K562 (cell line): ENCODE results near the gene SLC16A5. TPM values are rescaled to one million over a fixed set of nuclear protein-coding genes. Genes with fewer than 3 reads are reported as not detected.
"Not testable (repeated sequence)": the region's sequence is repeated elsewhere in the genome, so short reads cannot be mapped to it uniquely, and the experiment has no call there.

ENCODE experiments used
- ATAC-seq: fragments of 200-7000 bp; cut with Tn5 transposase; 3 replicates; pipeline ENCODE4 v1.9.1; 2020; ENCODE audit warnings: moderate library complexity
- BruUV-seq: library from RNA; stranded (reverse); fragments of 400-500 nt; replicated peaks from 2 replicates; lab custom pipeline; 2021; lab: Mats Ljungman, UMichigan
- CTCF ChIA-PET: fragments of 300-600 bp; formaldehyde crosslinking; extraction: SDS; loops from one replicate; lab custom pipeline; 2021; ENCODE audit warnings: low intra/inter-chr PET ratio; lab: Yijun Ruan, JAX
- POLR2A ChIA-PET: fragments of 300-600, 350-650 bp; sonication (Branson Sonifier 250); formaldehyde crosslinking; extraction: SDS; loops from one replicate; lab custom pipeline; 2021; ENCODE audit warnings: antibody characterized with exemption, inconsistent platforms; lab: Yijun Ruan, JAX
- DNase-seq, 4 experiments: peaks; one replicate each; pipeline versions ENCODE4 v3.0.0 to v3.0.0-alpha.2; 2011 to 2018; ENCODE audit warnings: low spot score in 3 of 4, mixed read lengths in 3 of 4; ENCODE audit errors: extremely low read depth in 1 of 4
- FAIRE-seq: peaks from 2 replicates; lab custom pipeline; 2011; peaks lifted over from hg19 to GRCh38; lab: Jason Lieb, UNC
- H2AFZ ChIP-seq: 2 replicates; pipeline ENCODE4 v1.6.0; 2011; ENCODE audit warnings: low read depth, low read length, control low read depth, inconsistent platforms
- H3K27ac ChIP-seq: fragments of 200-600 bp; 3 replicates; pipeline ENCODE4 v1.8.0; 2011; ENCODE audit warnings: low read depth, mild to moderate bottlenecking, control low read depth, inconsistent platforms, low read length, moderate library complexity, mixed read lengths; ENCODE audit errors: extremely low read depth
- H3K27me3 ChIP-seq, 2 experiments: fragments of 300-600 bp in 1 of 2; 2 replicates in 1 of 2; 3 replicates in 1 of 2; pipeline versions ENCODE4 v1.6.0 to v1.8.0; 2011; ENCODE audit warnings: inconsistent platforms in 2 of 2, low read length in 2 of 2, mild to moderate bottlenecking in 1 of 2, mixed read lengths in 1 of 2, moderate library complexity in 1 of 2; ENCODE audit not compliant: control insufficient read depth in 2 of 2, insufficient read depth in 2 of 2
- H3K36me3 ChIP-seq: fragments of 300-600 bp; 3 replicates; pipeline ENCODE4 v1.8.0; 2011; ENCODE audit warnings: mild to moderate bottlenecking, low read length, inconsistent platforms; ENCODE audit not compliant: control insufficient read depth, insufficient read depth
- H3K4me1 ChIP-seq, 2 experiments: fragments of 200-600 bp in 1 of 2; replicated peaks in 1 of 2; 2 replicates in 1 of 2; 3 replicates in 1 of 2; pipeline versions ENCODE4 v1.5.1 to v1.8.0; 2011; ENCODE audit warnings: inconsistent platforms in 2 of 2, low read length in 2 of 2, mild to moderate bottlenecking in 1 of 2, mixed read lengths in 1 of 2, moderate library complexity in 1 of 2; ENCODE audit not compliant: control insufficient read depth in 2 of 2, insufficient read depth in 2 of 2
- H3K4me2 ChIP-seq: 2 replicates; pipeline ENCODE4 v1.6.1; 2011; ENCODE audit warnings: low read length, control low read depth, inconsistent platforms, mixed read lengths; ENCODE audit not compliant: insufficient read depth
- H3K4me3 ChIP-seq: fragments of 200-600 bp; sonication (generic), shearing (Covaris generic); 2 replicates; pipeline ENCODE4 v1.5.1; 2016; ENCODE audit warnings: control low read depth, inconsistent platforms
- H3K79me2 ChIP-seq: fragments of 200-600 bp; 3 replicates; pipeline ENCODE4 v1.8.0; 2011; ENCODE audit warnings: low read length, inconsistent platforms; ENCODE audit not compliant: control insufficient read depth, insufficient read depth
- H3K9ac ChIP-seq, 2 experiments: 2 replicates each; pipeline versions ENCODE4 v1.6.0 to v1.6.1; 2011; ENCODE audit warnings: low read depth in 2 of 2, low read length in 2 of 2, control low read depth in 1 of 2, inconsistent platforms in 1 of 2, mild to moderate bottlenecking in 1 of 2, mixed read lengths in 1 of 2; ENCODE audit not compliant: insufficient read depth in 1 of 2
- H3K9me1 ChIP-seq: one replicate; pipeline ENCODE4 v1.6.0; 2011; ENCODE audit warnings: inconsistent platforms, mild to moderate bottlenecking, low read length, moderate library complexity; ENCODE audit not compliant: control insufficient read depth, insufficient read depth
- H3K9me3 ChIP-seq: replicated peaks from 2 replicates; pipeline ENCODE4 v1.5.1; 2011; ENCODE audit warnings: low read depth, low read length, inconsistent platforms; ENCODE audit not compliant: control insufficient read depth, insufficient read depth
- H4K20me1 ChIP-seq: replicated peaks from 2 replicates; pipeline ENCODE4 v1.6.1; 2011; ENCODE audit warnings: low read length, inconsistent platforms, mixed read lengths; ENCODE audit not compliant: control insufficient read depth, insufficient read depth
- GTF2F1 ChIP-seq: IDR thresholded peaks from 2 replicates; pipeline ENCODE4 v1.6.1; 2011; ENCODE audit warnings: low read depth, low read length, improper control_type of control experiment
- SIX5 ChIP-seq, 2 experiments: IDR thresholded peaks; 2 replicates each; pipeline ENCODE4 v1.6.1; 2011; ENCODE audit warnings: low read length in 2 of 2, borderline replicate concordance in 1 of 2, low read depth in 1 of 2, mild to moderate bottlenecking in 1 of 2, moderate library complexity in 1 of 2; ENCODE audit not compliant: insufficient read depth in 1 of 2
- TAF9B ChIP-seq: fragments of 450-650 bp; IDR thresholded peaks from 2 replicates; pipeline ENCODE4 v1.6.1; 2018; ENCODE audit warnings: mild to moderate bottlenecking; ENCODE audit not compliant: partially characterized antibody
- WGBS: fragments of 100-300 bp; shearing (Covaris generic); methylation state at CpG from one replicate; pipeline ENCODE4 v1.1.6; 2016; ENCODE audit warnings: low coverage, mixed read lengths; ENCODE audit not compliant: insufficient coverage; ENCODE audit errors: missing lambda C conversion rate; 5-methylcytosine and 5-hydroxymethylcytosine counted together
- in situ Hi-C: fragments of 300-500 bp; cut with MboI; formaldehyde crosslinking; loops from 4 replicates; pipeline ENCODE4 v1.15.0; 2018; ENCODE audit warnings: inconsistent platforms, mixed read lengths
- intact Hi-C: fragments of 100-400 bp; cut with micrococcal nuclease; formaldehyde crosslinking; loops from 2 replicates; pipeline ENCODE4 v1.14.2; 2022
- polyA plus RNA-seq, 8 experiments: library from polyadenylated mRNA; depleted of rRNA in 4 of 8; stranded (reverse) in 5 of 8; unstranded in 3 of 8; fragments of >200 nt; fragmentation: Nextera tagmentation in 2 of 8; fragmentation: Illumina TruSeq in 1 of 8; extraction: Ambion mirVana in 2 of 8; extraction: Trizol in 1 of 8; gene quantifications; 2 replicates each; pipeline versions ENCODE4 v1.2.1 to v1.2.3, GENCODE V29; 2011 to 2014; ENCODE audit warnings: inconsistent platforms in 1 of 8, missing spikeins in 1 of 8
- total RNA-seq, 7 experiments: library from RNA; depleted of rRNA in 6 of 7; stranded (reverse); fragments of >200 nt in 6 of 7; fragmentation: Illumina TruSeq in 2 of 7; extraction: Trizol in 2 of 7; gene quantifications; 2 replicates each; pipeline versions ENCODE4 v1.2.1 to v1.2.3, GENCODE V29; 2011 to 2021; ENCODE audit warnings: low replicate concordance in 1 of 7
- TF ChIP-seq, protein P1 (sequence below): sonication (generic); formaldehyde crosslinking; IDR thresholded peaks from 2 replicates; pipeline ENCODE4 v1.8.0; 2023; ENCODE audit warnings: mild to moderate bottlenecking, missing genetic modification reagents
- TF ChIP-seq, protein P2 (sequence below): fragments of 250-450 bp; sonication (Bioruptor Pico); IDR thresholded peaks from 2 replicates; pipeline ENCODE4 v1.4.0; 2020
- TF ChIP-seq, protein P3 (sequence below), 2 experiments: fragments of 150-350 bp in 1 of 2; IDR thresholded peaks; 2 replicates each; pipeline ENCODE4 v1.6.1; 2012 to 2016; ENCODE audit warnings: low read depth in 2 of 2, low read length in 2 of 2, mild to moderate bottlenecking in 1 of 2, moderate library complexity in 1 of 2

The SLC16A5 gene
- total and polyA plus RNA-seq, 9 of the 15 experiments (the other 6 are each of a cell fraction or from before 2014, with no cell fraction given) = 0.06 to 2.6 (median 0.91) TPM

DNA sequence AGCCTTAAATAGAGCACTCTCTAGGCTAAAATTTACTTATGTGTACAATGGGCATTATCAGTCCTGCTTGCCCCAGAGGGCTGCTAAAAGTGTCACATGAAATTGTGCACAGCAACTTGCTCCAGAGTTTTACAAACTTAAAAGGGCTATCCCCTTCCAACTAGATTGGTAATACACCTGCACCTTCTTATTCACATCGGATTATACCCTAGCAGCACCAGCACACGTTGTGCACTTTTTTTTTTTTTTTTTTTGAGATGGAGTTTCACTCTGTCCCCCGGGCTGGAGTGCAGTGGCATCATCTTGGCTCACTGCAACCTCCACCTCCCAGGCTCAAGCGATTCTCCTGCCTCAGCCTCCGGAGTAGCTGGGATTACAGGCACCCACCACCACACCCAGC, 44.0 kb upstream of the SLC16A5 start:
- H3K9me3 ChIP-seq, H3K4me3 ChIP-seq, H3K27ac ChIP-seq, POLR2A ChIA-PET, ATAC-seq, BruUV-seq, H3K4me2 ChIP-seq, in situ Hi-C loops, H3K27me3 ChIP-seq, H4K20me1 ChIP-seq, intact Hi-C loops, DNase-seq, H3K9me1 ChIP-seq, H2AFZ ChIP-seq, FAIRE-seq, CTCF ChIA-PET, H3K9ac ChIP-seq: not testable (repeated sequence)
- WGBS = 67% methylated on average over 3 of the region's 5 CpGs
- Histone ChIP-seq H3K4me1 (peaks cover 9 to 15% of the 10 kb centered on the region in 2 experiments), H3K79me2 (peaks cover 37% of the 10 kb centered on the region), H3K36me3 (peaks cover 42% of the 10 kb centered on the region)

DNA sequence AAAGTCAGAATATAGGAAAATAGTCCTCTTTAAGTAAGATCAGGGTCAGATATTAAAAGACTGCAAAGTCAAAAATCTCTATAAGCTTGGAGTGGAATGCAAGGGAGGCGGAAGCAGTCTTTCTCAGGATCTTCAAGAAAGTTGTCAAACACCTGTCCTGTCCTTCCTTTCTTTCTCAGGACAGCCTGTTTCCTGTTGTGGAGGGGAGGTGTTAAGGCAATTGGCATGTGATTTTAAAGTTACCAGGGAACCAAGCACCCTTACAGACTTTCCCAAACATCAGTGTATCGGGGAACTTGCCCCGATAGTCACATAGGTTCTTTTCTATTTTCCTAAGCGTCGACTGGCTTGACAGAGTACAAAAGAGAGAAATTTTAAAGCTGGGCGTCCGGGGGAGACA, 43.0 kb upstream of the SLC16A5 start:
- intact Hi-C loops (no loop called here), in situ Hi-C loops (no loop called here)
- BruUV-seq = no TSS peak
- FAIRE-seq (no peak), DNase-seq (no peak), ATAC-seq (no peak)
- H2AFZ ChIP-seq = no peak overlapping the region
- H3K36me3 ChIP-seq = peaks cover 42% of the 10 kb centered on the region
- peaks cover 11 to 15% of the 10 kb centered on the region in 2 experiments for H3K4me1 ChIP-seq
- 93% methylated on average over 7 of the region's 7 CpGs for WGBS
- peaks cover 45% of the 10 kb centered on the region for H3K79me2 ChIP-seq
- no peak overlapping the region for H3K9ac ChIP-seq
- no peaks in the 10 kb centered on the region for H3K9me3 ChIP-seq
- H3K27ac ChIP-seq = peak overlapping the region; percentile 10; the same call in 1 of the 3 replicates
- no peak overlapping the region for H3K4me3 ChIP-seq
- POLR2A ChIA-PET = interaction anchor here (0.6 kb wide), 2 partner anchors 61 to 127 kb away, joined by 3 read pairs; no protein-coding TSS in a partner anchor
- no peaks in the 10 kb centered on the region; the same call in 1 of the 2 replicates for H4K20me1 ChIP-seq
- no peak overlapping the region for H3K4me2 ChIP-seq
- CTCF ChIA-PET = no interaction called here
- H3K9me1 ChIP-seq = no peaks in the 10 kb centered on the region
- H3K27me3 ChIP-seq = no peaks in the 10 kb centered on the region
- TF ChIP-seq, protein P1, sequence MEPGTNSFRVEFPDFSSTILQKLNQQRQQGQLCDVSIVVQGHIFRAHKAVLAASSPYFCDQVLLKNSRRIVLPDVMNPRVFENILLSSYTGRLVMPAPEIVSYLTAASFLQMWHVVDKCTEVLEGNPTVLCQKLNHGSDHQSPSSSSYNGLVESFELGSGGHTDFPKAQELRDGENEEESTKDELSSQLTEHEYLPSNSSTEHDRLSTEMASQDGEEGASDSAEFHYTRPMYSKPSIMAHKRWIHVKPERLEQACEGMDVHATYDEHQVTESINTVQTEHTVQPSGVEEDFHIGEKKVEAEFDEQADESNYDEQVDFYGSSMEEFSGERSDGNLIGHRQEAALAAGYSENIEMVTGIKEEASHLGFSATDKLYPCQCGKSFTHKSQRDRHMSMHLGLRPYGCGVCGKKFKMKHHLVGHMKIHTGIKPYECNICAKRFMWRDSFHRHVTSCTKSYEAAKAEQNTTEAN (CRISPR knock-in tag) = no peak
- TF ChIP-seq, protein P2, sequence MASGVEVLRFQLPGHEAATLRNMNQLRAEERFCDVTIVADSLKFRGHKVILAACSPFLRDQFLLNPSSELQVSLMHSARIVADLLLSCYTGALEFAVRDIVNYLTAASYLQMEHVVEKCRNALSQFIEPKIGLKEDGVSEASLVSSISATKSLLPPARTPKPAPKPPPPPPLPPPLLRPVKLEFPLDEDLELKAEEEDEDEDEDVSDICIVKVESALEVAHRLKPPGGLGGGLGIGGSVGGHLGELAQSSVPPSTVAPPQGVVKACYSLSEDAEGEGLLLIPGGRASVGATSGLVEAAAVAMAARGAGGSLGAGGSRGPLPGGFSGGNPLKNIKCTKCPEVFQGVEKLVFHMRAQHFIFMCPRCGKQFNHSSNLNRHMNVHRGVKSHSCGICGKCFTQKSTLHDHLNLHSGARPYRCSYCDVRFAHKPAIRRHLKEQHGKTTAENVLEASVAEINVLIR (CRISPR knock-in tag) = no peak
- TF ChIP-seq TAF9B (no peak), SIX5 (IDR thresholded peaks at IDR 0.05; ENCODE audit: borderline replicate concordance in 1 of 2, insufficient read depth in 1 of 2, low read depth in 1 of 2, low read length in 2 of 2) (no peak), GTF2F1 (no peak)
- TF ChIP-seq, protein P3, sequence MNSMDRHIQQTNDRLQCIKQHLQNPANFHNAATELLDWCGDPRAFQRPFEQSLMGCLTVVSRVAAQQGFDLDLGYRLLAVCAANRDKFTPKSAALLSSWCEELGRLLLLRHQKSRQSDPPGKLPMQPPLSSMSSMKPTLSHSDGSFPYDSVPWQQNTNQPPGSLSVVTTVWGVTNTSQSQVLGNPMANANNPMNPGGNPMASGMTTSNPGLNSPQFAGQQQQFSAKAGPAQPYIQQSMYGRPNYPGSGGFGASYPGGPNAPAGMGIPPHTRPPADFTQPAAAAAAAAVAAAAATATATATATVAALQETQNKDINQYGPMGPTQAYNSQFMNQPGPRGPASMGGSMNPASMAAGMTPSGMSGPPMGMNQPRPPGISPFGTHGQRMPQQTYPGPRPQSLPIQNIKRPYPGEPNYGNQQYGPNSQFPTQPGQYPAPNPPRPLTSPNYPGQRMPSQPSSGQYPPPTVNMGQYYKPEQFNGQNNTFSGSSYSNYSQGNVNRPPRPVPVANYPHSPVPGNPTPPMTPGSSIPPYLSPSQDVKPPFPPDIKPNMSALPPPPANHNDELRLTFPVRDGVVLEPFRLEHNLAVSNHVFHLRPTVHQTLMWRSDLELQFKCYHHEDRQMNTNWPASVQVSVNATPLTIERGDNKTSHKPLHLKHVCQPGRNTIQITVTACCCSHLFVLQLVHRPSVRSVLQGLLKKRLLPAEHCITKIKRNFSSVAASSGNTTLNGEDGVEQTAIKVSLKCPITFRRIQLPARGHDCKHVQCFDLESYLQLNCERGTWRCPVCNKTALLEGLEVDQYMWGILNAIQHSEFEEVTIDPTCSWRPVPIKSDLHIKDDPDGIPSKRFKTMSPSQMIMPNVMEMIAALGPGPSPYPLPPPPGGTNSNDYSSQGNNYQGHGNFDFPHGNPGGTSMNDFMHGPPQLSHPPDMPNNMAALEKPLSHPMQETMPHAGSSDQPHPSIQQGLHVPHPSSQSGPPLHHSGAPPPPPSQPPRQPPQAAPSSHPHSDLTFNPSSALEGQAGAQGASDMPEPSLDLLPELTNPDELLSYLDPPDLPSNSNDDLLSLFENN (IDR thresholded peaks at IDR 0.05; ENCODE audit: low read depth in 2 of 2, low read length in 2 of 2) = no peak
